Ascending aorta (tissue), 2 donors: Measurements from ENCODE around the gene LRP8. TPM values are rescaled to one million over a fixed set of nuclear protein-coding genes. Genes with fewer than 3 reads are reported as not detected.

ENCODE experiments used
- DNase-seq, 2 donors: peaks; one replicate each; pipeline ENCODE4 v3.0.0-alpha.2; 2019; ENCODE audit warnings: low spot score in 2 of 2
- H3K27ac ChIP-seq, 2 donors: fragments of 200-600 bp; sonication (generic); one replicate each; pipeline ENCODE4 v1.5.1; 2016 to 2017; ENCODE audit warnings: mild to moderate bottlenecking in 1 of 2
- H3K27me3 ChIP-seq: fragments of 200-600 bp; sonication (generic); one replicate; pipeline ENCODE4 v1.5.1; 2017
- H3K36me3 ChIP-seq, 2 donors: fragments of 200-600 bp; sonication (generic); one replicate each; pipeline ENCODE4 v1.5.1; 2016
- H3K4me1 ChIP-seq, 2 donors: fragments of 200-600 bp; sonication (generic); one replicate each; pipeline ENCODE4 v1.5.1; 2016 to 2017; ENCODE audit warnings: mild to moderate bottlenecking in 1 of 2
- H3K4me3 ChIP-seq, 2 donors: fragments of 200-600 bp; sonication (generic); one replicate each; pipeline ENCODE4 v1.5.1; 2016 to 2017; ENCODE audit warnings: mild to moderate bottlenecking in 1 of 2
- H3K9me3 ChIP-seq, 2 donors: fragments of 200-600 bp; sonication (generic); one replicate each; pipeline ENCODE4 v1.5.1; 2016
- intact Hi-C: fragments of 100-400 bp; cut with DNase I; formaldehyde crosslinking; loops from one replicate; pipeline ENCODE4 v1.15.1; 2023
- total RNA-seq: library from RNA; depleted of rRNA; stranded (reverse); fragments of >200 nt; gene quantifications from one replicate; pipeline ENCODE4 v1.1.0, GENCODE V29; 2016
- TF ChIP-seq, protein P1 (sequence below), 3 experiments: fragments of 200-600 bp in 2 of 3; fragments of 450-650 bp in 1 of 3; sonication (generic) in 2 of 3; IDR thresholded peaks; one replicate each; pipeline ENCODE4 v1.5.1; 2016 to 2019; ENCODE audit warnings: antibody characterized with exemption in 3 of 3, mild to moderate bottlenecking in 1 of 3, moderate library complexity in 1 of 3

LRP8 gene
- total RNA-seq, 1 donor from 2014 or later: 10.0 TPM

DNA sequence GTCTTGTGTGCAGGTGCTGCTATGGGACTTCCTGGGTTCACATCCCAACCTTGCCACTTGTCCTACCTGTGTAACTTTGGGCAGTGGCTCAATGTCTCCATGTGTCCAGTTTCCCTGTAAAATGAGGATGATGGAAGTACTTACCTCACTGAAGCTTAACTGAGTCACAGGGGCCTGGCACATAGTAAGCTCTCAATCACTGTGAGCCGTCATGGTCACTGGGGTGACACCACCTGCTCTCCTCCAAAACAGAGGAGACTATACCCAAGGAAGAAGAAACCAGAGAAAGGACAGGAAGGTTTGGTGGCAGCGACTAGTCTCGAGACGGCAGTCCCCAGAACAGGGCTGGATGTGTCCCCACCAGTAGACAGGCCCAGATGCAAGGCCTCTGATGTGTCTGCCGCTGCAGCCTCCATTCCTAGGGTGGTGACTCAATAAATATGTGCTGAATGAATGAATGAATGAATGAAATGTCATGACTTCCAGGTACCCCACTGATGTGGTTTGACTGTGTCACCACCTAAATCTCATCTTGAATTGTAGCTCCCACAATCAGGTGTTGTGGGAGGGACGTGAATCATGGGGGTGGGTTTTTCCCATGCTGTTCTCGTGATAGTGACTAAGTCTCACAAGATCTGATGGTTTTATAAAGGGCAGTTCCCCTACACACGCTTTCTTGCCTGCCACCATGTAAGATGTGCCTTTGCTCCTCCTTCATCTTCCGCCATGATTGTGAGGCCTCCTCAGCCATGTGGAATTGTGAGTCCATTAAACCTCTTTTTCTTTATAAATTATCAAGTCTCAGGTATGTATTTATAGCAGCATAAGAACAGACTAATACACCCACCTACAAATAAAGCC, 13.0 kb upstream of the LRP8 start:
- Histone ChIP-seq H3K27me3 (no peaks in the 10 kb centered on the region), H3K4me1 (no peaks in the 10 kb centered on the region), H3K9me3 (no peaks in the 10 kb centered on the region), H3K27ac (no peak overlapping the region), H3K4me3 (no peak overlapping the region), H3K36me3 (no peaks in the 10 kb centered on the region)
- intact Hi-C loops: no loop called here
- TF ChIP-seq, protein P1, sequence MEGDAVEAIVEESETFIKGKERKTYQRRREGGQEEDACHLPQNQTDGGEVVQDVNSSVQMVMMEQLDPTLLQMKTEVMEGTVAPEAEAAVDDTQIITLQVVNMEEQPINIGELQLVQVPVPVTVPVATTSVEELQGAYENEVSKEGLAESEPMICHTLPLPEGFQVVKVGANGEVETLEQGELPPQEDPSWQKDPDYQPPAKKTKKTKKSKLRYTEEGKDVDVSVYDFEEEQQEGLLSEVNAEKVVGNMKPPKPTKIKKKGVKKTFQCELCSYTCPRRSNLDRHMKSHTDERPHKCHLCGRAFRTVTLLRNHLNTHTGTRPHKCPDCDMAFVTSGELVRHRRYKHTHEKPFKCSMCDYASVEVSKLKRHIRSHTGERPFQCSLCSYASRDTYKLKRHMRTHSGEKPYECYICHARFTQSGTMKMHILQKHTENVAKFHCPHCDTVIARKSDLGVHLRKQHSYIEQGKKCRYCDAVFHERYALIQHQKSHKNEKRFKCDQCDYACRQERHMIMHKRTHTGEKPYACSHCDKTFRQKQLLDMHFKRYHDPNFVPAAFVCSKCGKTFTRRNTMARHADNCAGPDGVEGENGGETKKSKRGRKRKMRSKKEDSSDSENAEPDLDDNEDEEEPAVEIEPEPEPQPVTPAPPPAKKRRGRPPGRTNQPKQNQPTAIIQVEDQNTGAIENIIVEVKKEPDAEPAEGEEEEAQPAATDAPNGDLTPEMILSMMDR (IDR thresholded peaks at IDR 0.05): no peak
- DNase-seq: peak in 1 of 2 donors; percentile 16

DNA sequence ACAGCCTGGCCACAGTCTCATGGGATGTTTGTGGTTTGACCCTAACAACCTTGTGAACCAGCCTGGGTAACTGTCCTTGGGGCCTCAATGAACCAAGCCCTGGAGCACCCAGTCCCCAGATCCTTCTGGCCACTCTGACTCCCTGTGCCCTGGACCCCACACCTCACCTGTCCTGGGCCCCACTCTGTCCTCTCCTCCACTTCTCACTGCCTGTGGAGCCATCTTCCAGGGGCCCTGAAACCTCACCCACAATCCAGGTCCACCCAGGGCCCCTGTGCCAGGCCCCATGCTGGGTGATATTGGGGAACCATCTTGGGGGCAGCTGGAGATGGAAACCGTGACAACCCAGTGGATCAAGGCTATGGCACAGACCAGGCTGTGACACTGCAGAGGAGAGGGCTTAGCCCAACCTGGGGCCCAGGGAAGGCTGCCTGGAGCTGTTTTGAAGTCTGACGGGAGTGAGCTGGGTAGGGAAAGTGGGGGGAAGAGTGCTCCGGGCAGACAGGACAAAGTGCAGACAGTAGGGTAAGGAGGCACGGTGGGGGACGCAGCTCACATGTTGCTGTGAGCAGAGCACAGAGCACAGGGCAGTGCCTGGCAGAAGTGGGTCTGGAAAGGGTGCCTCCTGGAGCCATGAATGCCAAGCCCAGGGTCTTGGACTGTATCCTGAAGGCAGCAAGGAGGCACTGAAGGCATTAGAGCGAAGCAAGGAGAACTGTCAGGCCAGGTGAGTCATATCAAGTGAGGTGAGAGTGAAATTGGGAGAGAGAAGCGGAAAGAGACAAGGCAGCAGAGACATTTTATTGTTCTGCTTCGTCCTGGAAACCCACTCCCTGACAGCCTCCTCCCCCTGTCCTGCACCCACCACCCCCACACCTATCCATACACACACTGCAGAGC, 12.1 kb upstream of the LRP8 start:
- no peak overlapping the region for H3K4me3 ChIP-seq
- H3K36me3 ChIP-seq: no peaks in the 10 kb centered on the region
- H3K27me3 ChIP-seq: no peaks in the 10 kb centered on the region
- no peaks in the 10 kb centered on the region for H3K4me1 ChIP-seq
- intact Hi-C loops: no loop called here
- no peaks in the 10 kb centered on the region for H3K9me3 ChIP-seq
- no peak overlapping the region for H3K27ac ChIP-seq
- TF ChIP-seq, protein P1 (IDR thresholded peaks at IDR 0.05): no peak
- peak in 1 of 2 donors; percentile 55 for DNase-seq

DNA sequence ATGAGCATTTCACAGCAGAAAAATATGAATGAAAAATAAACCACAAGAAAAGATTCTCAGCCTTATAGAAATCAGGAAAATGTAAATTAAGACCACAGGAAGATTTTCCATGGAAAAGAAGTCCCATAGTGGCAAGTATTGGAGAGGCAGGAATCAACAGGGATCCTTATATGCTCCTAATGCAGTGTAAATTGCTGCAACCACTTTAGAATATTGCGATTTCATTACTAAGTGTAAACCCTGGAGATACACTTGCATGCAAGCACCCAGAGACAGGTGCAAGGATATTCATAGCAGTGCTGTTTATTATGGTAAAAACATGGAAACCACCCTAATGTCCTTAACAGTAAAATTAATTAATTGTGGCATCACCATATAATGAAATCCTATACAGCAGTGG, 10.6 kb upstream of the LRP8 start:
- TF ChIP-seq, protein P1 (IDR thresholded peaks at IDR 0.05): no peak
- no peaks in the 10 kb centered on the region for H3K27me3 ChIP-seq
- H3K4me3 ChIP-seq: no peak overlapping the region
- DNase-seq: no peak
- no peaks in the 10 kb centered on the region for H3K4me1 ChIP-seq
- H3K36me3 ChIP-seq: no peaks in the 10 kb centered on the region
- no peaks in the 10 kb centered on the region for H3K9me3 ChIP-seq
- no peak overlapping the region for H3K27ac ChIP-seq
- intact Hi-C loops: no loop called here

DNA sequence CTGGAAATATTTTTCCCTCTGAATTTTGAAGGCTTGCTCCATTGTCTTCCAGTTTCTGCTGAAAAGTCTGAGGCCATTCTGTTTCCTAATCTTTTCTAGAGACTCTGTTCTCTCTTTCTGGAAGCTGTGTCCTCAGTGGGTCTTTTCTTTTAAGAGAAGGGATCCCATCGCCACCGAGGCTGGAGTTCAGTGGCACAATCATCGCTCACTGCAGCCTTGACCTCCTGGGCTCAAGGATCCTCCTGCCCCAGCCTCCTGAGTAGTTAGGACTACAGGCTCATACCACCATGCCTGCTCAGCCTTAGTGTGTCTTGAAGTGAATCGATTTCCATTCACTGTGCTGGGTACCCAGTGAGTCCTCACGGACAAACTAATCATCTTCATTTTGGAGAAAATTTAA, 9.6 kb upstream of the LRP8 start:
- peak in 1 of 2 donors; percentile 31 for DNase-seq
- H3K4me1 ChIP-seq: no peaks in the 10 kb centered on the region
- H3K36me3 ChIP-seq: no peaks in the 10 kb centered on the region
- no peak overlapping the region for H3K4me3 ChIP-seq
- H3K9me3 ChIP-seq: no peaks in the 10 kb centered on the region
- no peak overlapping the region for H3K27ac ChIP-seq
- intact Hi-C loops: no loop called here
- TF ChIP-seq, protein P1 (IDR thresholded peaks at IDR 0.05): no peak
- H3K27me3 ChIP-seq: no peaks in the 10 kb centered on the region

DNA sequence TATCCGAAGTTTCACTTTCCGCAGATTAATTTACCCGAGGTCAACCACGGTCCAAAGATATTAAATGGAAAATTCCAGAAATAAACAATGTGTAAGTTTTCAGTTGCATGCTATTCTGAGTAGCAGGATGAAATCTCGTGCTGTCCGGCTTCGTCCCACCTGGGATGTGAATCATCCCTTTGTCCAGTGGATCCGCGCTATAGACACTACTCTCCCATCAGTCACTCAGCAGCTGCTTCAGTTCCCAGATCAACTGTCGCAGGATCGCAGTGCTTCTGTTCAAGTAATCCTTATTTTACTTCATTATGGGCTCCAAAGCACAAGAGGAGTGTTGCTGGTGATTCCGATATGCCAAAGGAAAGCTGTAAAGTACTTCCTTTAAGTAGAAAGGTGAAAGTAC, 8.3 kb upstream of the LRP8 start:
- Histone ChIP-seq H3K27ac (no peak overlapping the region), H3K4me3 (no peak overlapping the region), H3K4me1 (no peaks in the 10 kb centered on the region), H3K9me3 (no peaks in the 10 kb centered on the region), H3K27me3 (no peaks in the 10 kb centered on the region), H3K36me3 (no peaks in the 10 kb centered on the region)
- peak in 1 of 2 donors; percentile 13 for DNase-seq
- TF ChIP-seq, protein P1 (IDR thresholded peaks at IDR 0.05): no peak
- intact Hi-C loops: no loop called here
